ENCODE results near the gene PAMR1. TPM values are rescaled to one million over a fixed set of nuclear protein-coding genes. Genes with fewer than 3 reads are reported as not detected.

Gene PAMR1
- total RNA-seq, 1 donor from 2014 or later = 0.21 TPM

DNA sequence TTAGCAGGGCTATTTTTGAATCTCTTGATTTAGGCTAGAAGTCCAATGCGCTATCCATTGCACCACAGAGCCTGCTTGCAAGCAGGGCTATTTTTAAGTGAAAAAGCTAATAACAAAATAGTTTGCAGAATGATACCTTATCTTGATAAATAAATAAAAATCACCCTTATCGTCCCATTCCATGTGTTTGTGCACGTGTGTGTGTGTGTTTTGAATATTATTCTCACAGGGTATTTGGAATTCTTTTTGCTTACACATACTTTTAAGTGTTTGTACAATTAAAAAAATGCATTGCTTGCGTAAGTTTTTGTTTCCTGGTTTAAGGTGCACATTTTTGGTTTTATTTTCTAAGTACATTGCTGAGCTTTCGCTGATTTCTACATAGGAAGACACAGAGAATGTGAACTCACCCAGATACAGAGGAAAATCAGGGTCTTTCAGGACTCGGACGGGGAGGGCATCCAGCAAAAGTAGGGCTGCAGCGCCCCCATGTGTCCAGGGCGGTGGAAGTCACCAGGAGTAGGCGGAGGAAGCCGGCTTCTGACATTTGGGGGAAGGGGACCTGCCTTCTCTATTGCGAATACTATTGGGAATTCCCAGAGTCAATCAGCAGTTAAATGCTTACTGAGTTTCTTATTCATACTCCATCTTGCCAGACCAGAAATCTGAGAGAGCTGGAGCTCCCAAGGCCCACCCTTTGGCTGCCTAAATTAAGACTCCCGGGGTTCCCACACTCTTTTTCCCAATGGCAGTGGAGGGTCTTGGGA is 133.3 kb downstream of the PAMR1 start:
- Mint-ChIP-seq H3K27ac (ENCODE audit: unreplicated experiment) (no peak overlapping the region), H3K4me3 (no peak overlapping the region), H3K27me3 (ENCODE audit: low read depth) (peaks cover 16% of the 10 kb centered on the region), H3K36me3 (ENCODE audit: low read depth) (no peaks in the 10 kb centered on the region), H3K4me1 (peaks cover 6% of the 10 kb centered on the region), H3K9me3 (no peaks in the 10 kb centered on the region)
- TF ChIP-seq, protein P1, sequence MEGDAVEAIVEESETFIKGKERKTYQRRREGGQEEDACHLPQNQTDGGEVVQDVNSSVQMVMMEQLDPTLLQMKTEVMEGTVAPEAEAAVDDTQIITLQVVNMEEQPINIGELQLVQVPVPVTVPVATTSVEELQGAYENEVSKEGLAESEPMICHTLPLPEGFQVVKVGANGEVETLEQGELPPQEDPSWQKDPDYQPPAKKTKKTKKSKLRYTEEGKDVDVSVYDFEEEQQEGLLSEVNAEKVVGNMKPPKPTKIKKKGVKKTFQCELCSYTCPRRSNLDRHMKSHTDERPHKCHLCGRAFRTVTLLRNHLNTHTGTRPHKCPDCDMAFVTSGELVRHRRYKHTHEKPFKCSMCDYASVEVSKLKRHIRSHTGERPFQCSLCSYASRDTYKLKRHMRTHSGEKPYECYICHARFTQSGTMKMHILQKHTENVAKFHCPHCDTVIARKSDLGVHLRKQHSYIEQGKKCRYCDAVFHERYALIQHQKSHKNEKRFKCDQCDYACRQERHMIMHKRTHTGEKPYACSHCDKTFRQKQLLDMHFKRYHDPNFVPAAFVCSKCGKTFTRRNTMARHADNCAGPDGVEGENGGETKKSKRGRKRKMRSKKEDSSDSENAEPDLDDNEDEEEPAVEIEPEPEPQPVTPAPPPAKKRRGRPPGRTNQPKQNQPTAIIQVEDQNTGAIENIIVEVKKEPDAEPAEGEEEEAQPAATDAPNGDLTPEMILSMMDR (conservative IDR thresholded peaks at IDR 0.05) = peak; percentile 99
- DNase-seq (ENCODE audit: low read depth, low spot score) = peak; percentile 95

DNA sequence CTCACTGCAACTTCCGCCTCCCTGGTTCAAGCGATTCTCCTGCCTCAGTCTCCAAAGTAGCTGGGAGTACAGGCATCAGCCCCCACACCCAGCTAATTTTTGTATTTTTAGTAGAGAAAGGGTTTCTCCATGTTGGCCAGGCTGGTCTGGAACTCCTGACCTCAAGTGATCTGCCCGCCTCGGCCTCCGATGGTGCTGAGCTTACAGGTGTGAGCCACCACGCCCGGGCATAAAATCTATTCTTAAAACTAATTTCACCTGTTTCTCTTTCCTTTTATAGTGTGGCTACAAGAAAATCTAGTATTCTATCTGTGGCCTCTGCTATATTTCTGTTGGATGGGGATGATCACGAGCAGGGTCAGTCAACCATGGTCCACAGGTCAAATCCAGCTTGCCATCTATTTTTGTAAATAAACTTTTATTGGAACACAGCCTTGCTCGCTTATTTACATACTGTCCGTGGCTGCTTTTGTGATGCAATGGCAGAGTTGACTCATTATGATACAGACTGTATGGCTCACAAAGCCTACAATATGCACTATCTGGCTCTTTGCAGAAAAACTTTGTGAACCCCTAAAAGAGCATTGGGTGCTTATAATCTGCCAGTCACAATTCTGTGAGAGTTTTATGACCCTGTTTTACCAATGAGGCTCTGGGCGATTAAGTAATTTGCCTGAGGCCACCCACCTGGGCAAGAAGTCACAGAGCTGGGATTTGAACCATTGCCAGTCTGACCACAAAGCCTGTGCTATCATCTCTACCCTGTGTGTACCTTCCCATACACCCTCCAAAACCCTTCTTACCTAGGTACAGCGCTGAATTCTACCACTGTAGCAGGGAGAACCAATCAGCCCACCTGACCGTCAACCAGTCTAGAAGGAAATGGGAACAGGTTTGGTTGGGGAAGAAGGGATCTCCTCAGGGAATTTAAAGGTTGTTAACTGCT is 134.4 kb downstream of the PAMR1 start:
- H3K27ac Mint-ChIP-seq (ENCODE audit: unreplicated experiment) = no peak overlapping the region
- TF ChIP-seq, protein P1 (conservative IDR thresholded peaks at IDR 0.05) = no peak
- no peak overlapping the region for H3K4me3 Mint-ChIP-seq

DNA sequence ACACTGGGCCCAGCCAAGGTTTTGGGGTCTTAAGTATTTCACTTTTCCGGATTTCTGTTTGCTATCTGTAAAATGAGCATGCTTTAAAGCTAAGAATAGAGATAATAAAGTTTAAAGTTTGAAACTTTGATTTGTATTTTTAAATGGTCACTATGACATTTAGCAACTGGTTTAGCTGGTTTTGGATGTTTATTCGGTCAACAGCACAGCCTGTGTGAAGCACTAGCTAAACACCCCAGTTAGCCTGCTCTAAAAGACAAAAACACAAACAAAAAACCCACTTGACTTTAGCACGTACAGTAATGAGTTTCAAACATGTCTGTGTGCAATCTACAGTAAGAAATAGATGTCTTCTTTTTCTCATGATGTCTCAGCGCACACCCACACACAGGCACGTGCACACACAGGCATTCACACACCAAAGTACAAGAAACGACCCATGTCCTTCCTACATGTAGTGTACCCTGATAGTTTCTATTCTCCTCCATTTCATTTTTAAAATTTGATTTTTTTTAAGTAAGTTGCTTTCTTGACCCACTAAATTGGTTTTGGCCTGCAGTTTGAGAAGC is 135.4 kb downstream of the PAMR1 start:
- peaks cover 9% of the 10 kb centered on the region for H3K4me1 Mint-ChIP-seq
- H3K9me3 Mint-ChIP-seq = no peaks in the 10 kb centered on the region
- H3K27ac Mint-ChIP-seq (ENCODE audit: unreplicated experiment) = no peak overlapping the region
- no peaks in the 10 kb centered on the region for H3K36me3 Mint-ChIP-seq (ENCODE audit: low read depth)
- no peak overlapping the region for H3K4me3 Mint-ChIP-seq
- TF ChIP-seq, protein P1 (conservative IDR thresholded peaks at IDR 0.05) = no peak
- peaks cover 16% of the 10 kb centered on the region for H3K27me3 Mint-ChIP-seq (ENCODE audit: low read depth)
- no peak for DNase-seq (ENCODE audit: low read depth, low spot score)

More for the DNA sequence above, 134.4 kb downstream of the PAMR1 start:
- Mint-ChIP-seq H3K4me1 (peaks cover 9% of the 10 kb centered on the region), H3K27me3 (ENCODE audit: low read depth) (peaks cover 16% of the 10 kb centered on the region), H3K9me3 (no peaks in the 10 kb centered on the region), H3K36me3 (ENCODE audit: low read depth) (no peaks in the 10 kb centered on the region)
- DNase-seq (ENCODE audit: low read depth, low spot score) = no peak

DNA sequence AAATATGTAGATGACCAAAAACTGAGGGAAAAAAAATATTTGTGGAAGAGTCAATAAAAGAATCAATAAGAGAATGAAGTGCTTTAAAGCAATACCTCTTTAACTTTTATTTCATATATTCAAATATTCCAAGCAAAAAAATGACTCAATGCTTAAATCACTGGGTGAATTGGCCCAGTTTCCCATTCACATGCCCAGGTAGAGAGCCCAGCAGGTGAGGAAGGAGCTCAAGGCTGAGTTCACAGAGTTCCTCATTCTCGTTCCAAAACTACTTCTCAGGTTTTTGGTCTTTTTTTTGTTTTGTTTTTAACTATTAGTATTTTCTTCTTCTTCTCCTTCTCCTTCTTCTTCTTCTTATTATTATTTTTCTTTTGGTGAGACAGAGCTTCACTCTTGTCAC is 136.3 kb downstream of the PAMR1 start:
- Mint-ChIP-seq H3K4me1 (peaks cover 9% of the 10 kb centered on the region), H3K27ac (ENCODE audit: unreplicated experiment) (no peak overlapping the region), H3K9me3 (no peaks in the 10 kb centered on the region), H3K4me3 (no peak overlapping the region), H3K36me3 (ENCODE audit: low read depth) (no peaks in the 10 kb centered on the region), H3K27me3 (ENCODE audit: low read depth) (peaks cover 16% of the 10 kb centered on the region)
- DNase-seq (ENCODE audit: low read depth, low spot score) = no peak
- TF ChIP-seq, protein P1 (conservative IDR thresholded peaks at IDR 0.05) = no peak

DNA sequence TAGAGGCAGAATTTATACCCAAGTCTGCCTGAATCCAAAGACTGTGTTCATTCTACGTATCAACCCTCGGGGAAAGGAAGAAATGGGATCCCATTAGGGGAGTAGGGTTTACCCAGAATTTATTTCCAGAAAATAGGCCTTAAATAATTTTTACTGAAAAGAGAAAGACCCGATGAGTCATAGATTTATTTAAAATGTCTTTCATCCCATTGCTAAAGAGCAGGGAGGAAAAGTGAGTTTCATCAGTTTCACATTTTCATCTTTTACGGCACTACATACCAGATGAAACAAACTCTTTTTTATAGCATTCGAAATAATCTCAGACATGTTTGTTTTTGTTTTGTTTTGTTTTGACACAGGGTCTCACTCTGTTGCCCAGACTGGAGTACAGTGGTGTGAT is 137.4 kb downstream of the PAMR1 start:
- TF ChIP-seq, protein P1 (conservative IDR thresholded peaks at IDR 0.05) = no peak
- no peak for DNase-seq (ENCODE audit: low read depth, low spot score)
- Mint-ChIP-seq H3K36me3 (ENCODE audit: low read depth) (no peaks in the 10 kb centered on the region), H3K9me3 (no peaks in the 10 kb centered on the region), H3K4me3 (no peak overlapping the region), H3K27me3 (ENCODE audit: low read depth) (peaks cover 10% of the 10 kb centered on the region), H3K27ac (ENCODE audit: unreplicated experiment) (no peak overlapping the region), H3K4me1 (peaks cover 9% of the 10 kb centered on the region)

Data from neural crest cell (in vitro differentiated cells).